Trophoblast cell (in vitro differentiated cells and primary cell): ENCODE data around the gene SIGLEC12.

Experiments used
- DNase-seq, 2 donors: peaks; one replicate each; pipeline ENCODE4 v3.0.0-alpha.2; 2016
- H2AFZ ChIP-seq: 2 replicates; pipeline ENCODE4 v1.6.1; 2013; ENCODE audit warnings: low read length, moderate library complexity, mild to moderate bottlenecking; ENCODE audit not compliant: insufficient read depth, poor library complexity
- H2AK5ac ChIP-seq: 2 replicates; pipeline ENCODE4 v1.6.1; 2013; ENCODE audit warnings: mild to moderate bottlenecking, low read length
- H2BK120ac ChIP-seq: 2 replicates; pipeline ENCODE4 v1.6.1; 2013; ENCODE audit warnings: low read length, mild to moderate bottlenecking, moderate library complexity; ENCODE audit not compliant: insufficient read depth, poor library complexity
- H2BK12ac ChIP-seq: 2 replicates; pipeline ENCODE4 v1.6.1; 2013; ENCODE audit warnings: mild to moderate bottlenecking, low read length, moderate library complexity
- H2BK5ac ChIP-seq: 2 replicates; pipeline ENCODE4 v1.6.1; 2013; ENCODE audit warnings: low read length, low read depth, moderate library complexity, mild to moderate bottlenecking; ENCODE audit not compliant: poor library complexity
- H3K14ac ChIP-seq: 2 replicates; pipeline ENCODE4 v1.6.1; 2013; ENCODE audit warnings: mild to moderate bottlenecking, low read length
- H3K18ac ChIP-seq: 2 replicates; pipeline ENCODE4 v1.6.1; 2013; ENCODE audit warnings: mild to moderate bottlenecking, low read length
- H3K23ac ChIP-seq: 2 replicates; pipeline ENCODE4 v1.6.1; 2013; ENCODE audit warnings: low read length
- H3K27ac ChIP-seq: 2 replicates; pipeline ENCODE4 v1.5.1; 2013; ENCODE audit warnings: low read depth, mild to moderate bottlenecking, inconsistent platforms, low read length, moderate library complexity
- H3K27me3 ChIP-seq: 2 replicates; pipeline ENCODE4 v1.6.1; 2013; ENCODE audit warnings: inconsistent platforms, mild to moderate bottlenecking, low read length, moderate library complexity; ENCODE audit not compliant: insufficient read depth
- H3K36me3 ChIP-seq, 2 experiments: 1 replicate in 1 of 2; 2 replicates in 1 of 2; pipeline ENCODE4 v1.6.1; 2013; ENCODE audit warnings: low read length in 2 of 2, mild to moderate bottlenecking in 2 of 2, moderate library complexity in 1 of 2; ENCODE audit not compliant: insufficient read depth in 2 of 2, control insufficient read depth in 1 of 2
- H3K4ac ChIP-seq: 2 replicates; pipeline ENCODE4 v1.6.1; 2013; ENCODE audit warnings: low read depth, mild to moderate bottlenecking, low read length, moderate library complexity
- H3K4me1 ChIP-seq, 2 experiments: 1 replicate in 1 of 2; 2 replicates in 1 of 2; pipeline ENCODE4 v1.6.1; 2013; ENCODE audit warnings: low read length in 2 of 2, mild to moderate bottlenecking in 2 of 2, moderate library complexity in 1 of 2; ENCODE audit not compliant: insufficient read depth in 2 of 2, control insufficient read depth in 1 of 2
- H3K4me2 ChIP-seq: 2 replicates; pipeline ENCODE4 v1.6.1; 2013; ENCODE audit warnings: inconsistent platforms, mild to moderate bottlenecking, low read length, moderate library complexity
- H3K4me3 ChIP-seq: 2 replicates; pipeline ENCODE4 v1.5.1; 2013; ENCODE audit warnings: mild to moderate bottlenecking, low read depth, low read length, inconsistent platforms
- H3K79me1 ChIP-seq: one replicate; pipeline ENCODE4 v1.6.1; 2013; ENCODE audit warnings: low read length
- H3K79me2 ChIP-seq: 2 replicates; pipeline ENCODE4 v1.6.1; 2013; ENCODE audit warnings: low read length, mild to moderate bottlenecking; ENCODE audit not compliant: control insufficient read depth, insufficient read depth, poor library complexity
- H3K9ac ChIP-seq: 2 replicates; pipeline ENCODE4 v1.6.1; 2013; ENCODE audit warnings: mild to moderate bottlenecking, low read length
- H3K9me3 ChIP-seq: 2 replicates; pipeline ENCODE4 v1.6.1; 2013; ENCODE audit warnings: low read depth, mild to moderate bottlenecking, control low read depth, inconsistent platforms, low read length; ENCODE audit not compliant: insufficient read depth
- H4K12ac ChIP-seq: 2 replicates; pipeline ENCODE4 v1.6.1; 2013; ENCODE audit warnings: low read depth, mild to moderate bottlenecking, low read length, moderate library complexity
- H4K8ac ChIP-seq: 2 replicates; pipeline ENCODE4 v1.6.1; 2013; ENCODE audit warnings: low read depth, mild to moderate bottlenecking, low read length, moderate library complexity
- H4K91ac ChIP-seq: one replicate; pipeline ENCODE4 v1.6.1; 2013; ENCODE audit warnings: low read depth, mild to moderate bottlenecking, low read length, moderate library complexity
- WGBS: extraction: QIAGEN DNeasy Blood & Tissue Kit; methylation state at CpG from one replicate; pipeline ENCODE4 v1.1.7; 2013; ENCODE audit warnings: missing lambda C conversion rate; ENCODE audit not compliant: insufficient read length, insufficient coverage; ENCODE audit errors: extremely low coverage; 5-methylcytosine and 5-hydroxymethylcytosine counted together

The SIGLEC12 gene

GRCh38 chr19:51457351-51458013, 44.1 kb downstream of the SIGLEC12 start:
- H3K4me3 ChIP-seq: no peak overlapping the region
- H3K79me2 ChIP-seq: no peaks in the 10 kb centered on the region
- H3K4me1 ChIP-seq: no peaks in the 10 kb centered on the region
- no peaks in the 10 kb centered on the region for H3K27me3 ChIP-seq
- no peak overlapping the region for H3K27ac ChIP-seq
- no peak overlapping the region for H3K9ac ChIP-seq
- H3K14ac ChIP-seq: no peak overlapping the region
- H3K79me1 ChIP-seq: peaks cover 1% of the 10 kb centered on the region
- no peak overlapping the region for H2BK12ac ChIP-seq
- H3K4ac ChIP-seq: no peak overlapping the region
- DNase-seq: no peak
- H3K9me3 ChIP-seq: peaks cover 33% of the 10 kb centered on the region
- H2AFZ ChIP-seq: no peak overlapping the region
- H4K8ac ChIP-seq: no peak overlapping the region
- H3K4me2 ChIP-seq: no peak overlapping the region
- no peak overlapping the region for H2BK5ac ChIP-seq
- no peak overlapping the region for H3K18ac ChIP-seq
- no peak overlapping the region for H4K91ac ChIP-seq
- no peak overlapping the region for H4K12ac ChIP-seq
- no peak overlapping the region for H2AK5ac ChIP-seq
- H2BK120ac ChIP-seq: no peak overlapping the region
- no CpG with 5 or more reads among the region's 11 CpGs for WGBS
- no peaks in the 10 kb centered on the region for H3K36me3 ChIP-seq
- H3K23ac ChIP-seq: no peak overlapping the region

GRCh38 chr19:51456541-51457290, 44.9 kb downstream of the SIGLEC12 start:
- H4K12ac ChIP-seq: no peak overlapping the region

GRCh38 chr19:51450730-51451307, 50.8 kb downstream of the SIGLEC12 start:
- Histone ChIP-seq H4K12ac (no peak overlapping the region), H3K36me3 (no peaks in the 10 kb centered on the region), H4K91ac (no peak overlapping the region), H3K9me3 (peaks cover 29% of the 10 kb centered on the region), H3K4me1 (no peaks in the 10 kb centered on the region), H3K4ac (no peak overlapping the region), H3K79me1 (no peaks in the 10 kb centered on the region), H4K8ac (no peak overlapping the region), H2AK5ac (no peak overlapping the region), H3K4me3 (no peak overlapping the region), H3K18ac (no peak overlapping the region), H2AFZ (no peak overlapping the region), H3K27me3 (no peaks in the 10 kb centered on the region), H2BK120ac (no peak overlapping the region), H2BK5ac (no peak overlapping the region), H3K14ac (no peak overlapping the region), H3K23ac (no peak overlapping the region), H3K79me2 (no peaks in the 10 kb centered on the region), H3K27ac (no peak overlapping the region), H3K4me2 (no peak overlapping the region), H3K9ac (no peak overlapping the region), H2BK12ac (no peak overlapping the region)
- no CpG with 5 or more reads among the region's 5 CpGs for WGBS
- no peak for DNase-seq

More at GRCh38 chr19:51456541-51457290, 44.9 kb downstream of the SIGLEC12 start:
- no peak for DNase-seq
- Histone ChIP-seq H2AK5ac (no peak overlapping the region), H3K79me1 (peaks cover 1% of the 10 kb centered on the region), H2BK12ac (no peak overlapping the region), H3K4me1 (no peaks in the 10 kb centered on the region), H3K9me3 (peaks cover 34% of the 10 kb centered on the region), H2BK120ac (no peak overlapping the region), H4K8ac (no peak overlapping the region), H3K4ac (no peak overlapping the region), H3K4me3 (no peak overlapping the region), H4K91ac (no peak overlapping the region), H3K79me2 (no peaks in the 10 kb centered on the region), H3K27ac (no peak overlapping the region), H2BK5ac (no peak overlapping the region), H3K27me3 (no peaks in the 10 kb centered on the region), H3K9ac (no peak overlapping the region), H2AFZ (no peak overlapping the region), H3K4me2 (no peak overlapping the region), H3K18ac (no peak overlapping the region), H3K23ac (no peak overlapping the region), H3K36me3 (no peaks in the 10 kb centered on the region), H3K14ac (no peak overlapping the region)
- WGBS: no CpG with 5 or more reads among the region's 11 CpGs

- no peaks in the 10 kb centered on the region for H3K27me3 ChIP-seq
- H2AK5ac ChIP-seq: no peak overlapping the region
- no peak overlapping the region for H3K14ac ChIP-seq
- no peak overlapping the region for H4K91ac ChIP-seq
- H3K36me3 ChIP-seq: no peaks in the 10 kb centered on the region
- no peak for DNase-seq
- no peaks in the 10 kb centered on the region for H3K4me1 ChIP-seq
- H3K79me2 ChIP-seq: no peaks in the 10 kb centered on the region
- no peak overlapping the region for H4K12ac ChIP-seq
- H3K4me2 ChIP-seq: no peak overlapping the region
- H2AFZ ChIP-seq: no peak overlapping the region
- no peak overlapping the region for H2BK120ac ChIP-seq
- H3K23ac ChIP-seq: no peak overlapping the region
- WGBS: no CpG with 5 or more reads among the region's 13 CpGs
- H3K9me3 ChIP-seq: peaks cover 23% of the 10 kb centered on the region
- H3K79me1 ChIP-seq: no peaks in the 10 kb centered on the region
- no peak overlapping the region for H2BK5ac ChIP-seq
- no peak overlapping the region for H4K8ac ChIP-seq
- no peak overlapping the region for H3K4me3 ChIP-seq
- H3K27ac ChIP-seq: no peak overlapping the region
- no peak overlapping the region for H3K18ac ChIP-seq
- H3K4ac ChIP-seq: no peak overlapping the region
- no peak overlapping the region for H2BK12ac ChIP-seq
- no peak overlapping the region for H3K9ac ChIP-seq
Observed at GRCh38 chr19:51448411-51449016, 53.1 kb downstream of the SIGLEC12 start.
